ENCODE results near the gene MYO16.

MYO16 gene

DNA sequence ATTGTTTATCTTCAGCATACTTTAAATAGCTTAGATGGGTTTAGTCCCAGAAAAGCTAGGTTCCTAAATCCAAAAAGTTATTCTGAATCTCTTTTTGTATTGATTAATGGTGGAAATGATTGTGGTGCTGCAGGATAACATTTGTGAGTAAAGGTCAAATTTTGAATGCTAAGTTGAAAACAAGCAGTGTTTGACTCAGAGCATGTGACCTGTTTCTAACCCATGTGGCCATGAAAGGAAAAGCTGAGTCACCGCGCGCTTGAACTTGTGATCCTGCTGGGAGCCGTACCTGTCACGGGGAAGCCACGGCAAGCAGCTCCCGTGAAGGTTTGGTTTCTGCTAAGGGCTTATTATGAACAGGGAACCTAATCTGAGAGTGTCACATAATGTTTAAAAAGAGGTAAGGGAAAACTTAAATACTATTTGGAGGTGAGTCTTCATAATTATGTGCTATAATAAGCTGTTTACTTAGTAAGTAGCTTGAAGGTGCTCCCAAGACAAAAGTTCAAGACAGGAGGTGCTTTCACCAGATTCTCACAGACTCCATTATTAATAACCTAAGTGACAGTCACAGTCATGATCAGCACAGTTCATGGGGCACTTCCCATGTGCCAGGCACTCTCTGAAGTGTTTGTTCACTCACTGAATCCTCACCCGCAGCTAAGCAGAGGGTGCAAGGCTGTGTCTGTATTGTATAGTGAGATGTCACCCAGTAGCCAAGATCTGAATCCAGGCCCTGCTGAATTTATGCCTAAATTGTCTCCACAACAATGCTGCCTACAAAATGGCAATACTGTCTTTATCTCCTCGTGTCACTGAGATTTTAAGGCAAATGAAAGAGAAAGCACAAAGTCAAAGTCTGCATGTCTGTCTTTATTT is 286.5 kb downstream of the MYO16 start:
- H3K4me1 ChIP-seq (ENCODE audit: control insufficient read depth, insufficient read depth, low read length): peaks cover 22% of the 10 kb centered on the region
- peak overlapping the region; percentile 61 for H3K9ac ChIP-seq (ENCODE audit: low read length)
- H3K27me3 ChIP-seq (ENCODE audit: control insufficient read depth, insufficient read depth, low read length): no peaks in the 10 kb centered on the region
- H3K36me3 ChIP-seq (ENCODE audit: control insufficient read depth, insufficient read depth, low read length): no peaks in the 10 kb centered on the region
- H3K9me3 ChIP-seq (ENCODE audit: control insufficient read depth, low read length): no peaks in the 10 kb centered on the region
- peak overlapping the region; percentile 6 for H3K4me3 ChIP-seq (ENCODE audit: low read length)

DNA sequence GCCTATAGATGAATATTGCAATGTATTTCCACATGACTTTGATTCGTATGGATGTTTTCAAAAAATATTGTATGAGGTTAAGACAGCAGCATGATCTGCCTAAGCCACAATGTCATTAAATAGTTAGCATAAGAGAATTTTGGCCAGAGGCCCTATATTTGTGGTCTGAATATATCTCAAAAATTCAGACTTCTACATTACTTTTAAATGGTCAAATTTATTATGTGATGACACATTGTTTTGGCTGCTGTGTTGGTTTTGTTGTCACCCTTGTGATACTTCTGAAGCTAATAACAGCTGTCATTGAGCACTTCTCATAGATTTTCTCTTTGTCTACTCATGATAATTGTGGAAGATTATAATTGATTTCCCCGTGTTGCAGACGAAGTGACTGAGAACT is 288.2 kb downstream of the MYO16 start:
- no peaks in the 10 kb centered on the region for H3K9me3 ChIP-seq (ENCODE audit: control insufficient read depth, low read length)
- no peaks in the 10 kb centered on the region for H3K36me3 ChIP-seq (ENCODE audit: control insufficient read depth, insufficient read depth, low read length)
- no peaks in the 10 kb centered on the region for H3K27me3 ChIP-seq (ENCODE audit: control insufficient read depth, insufficient read depth, low read length)
- H3K4me1 ChIP-seq (ENCODE audit: control insufficient read depth, insufficient read depth, low read length): peaks cover 26% of the 10 kb centered on the region
- no peak overlapping the region for H3K4me3 ChIP-seq (ENCODE audit: low read length)
- no peak overlapping the region for H3K9ac ChIP-seq (ENCODE audit: low read length)

- H3K4me1 ChIP-seq (ENCODE audit: control insufficient read depth, insufficient read depth, low read length): peaks cover 26% of the 10 kb centered on the region
- no peak overlapping the region for H3K9ac ChIP-seq (ENCODE audit: low read length)
- H3K27me3 ChIP-seq (ENCODE audit: control insufficient read depth, insufficient read depth, low read length): no peaks in the 10 kb centered on the region
- H3K4me3 ChIP-seq (ENCODE audit: low read length): no peak overlapping the region
- H3K9me3 ChIP-seq (ENCODE audit: control insufficient read depth, low read length): no peaks in the 10 kb centered on the region
- H3K36me3 ChIP-seq (ENCODE audit: control insufficient read depth, insufficient read depth, low read length): no peaks in the 10 kb centered on the region
These were observed 289.9 kb downstream of the MYO16 start for GRCh38 chr13:108919036-108919907.

GRCh38 chr13:108920137-108920536 is 290.7 kb downstream of the MYO16 start:
- H3K27me3 ChIP-seq (ENCODE audit: control insufficient read depth, insufficient read depth, low read length): no peaks in the 10 kb centered on the region
- H3K36me3 ChIP-seq (ENCODE audit: control insufficient read depth, insufficient read depth, low read length): no peaks in the 10 kb centered on the region
- no peak overlapping the region for H3K4me3 ChIP-seq (ENCODE audit: low read length)
- no peaks in the 10 kb centered on the region for H3K9me3 ChIP-seq (ENCODE audit: control insufficient read depth, low read length)
- no peak overlapping the region for H3K9ac ChIP-seq (ENCODE audit: low read length)
- H3K4me1 ChIP-seq (ENCODE audit: control insufficient read depth, insufficient read depth, low read length): peaks cover 24% of the 10 kb centered on the region

DNA sequence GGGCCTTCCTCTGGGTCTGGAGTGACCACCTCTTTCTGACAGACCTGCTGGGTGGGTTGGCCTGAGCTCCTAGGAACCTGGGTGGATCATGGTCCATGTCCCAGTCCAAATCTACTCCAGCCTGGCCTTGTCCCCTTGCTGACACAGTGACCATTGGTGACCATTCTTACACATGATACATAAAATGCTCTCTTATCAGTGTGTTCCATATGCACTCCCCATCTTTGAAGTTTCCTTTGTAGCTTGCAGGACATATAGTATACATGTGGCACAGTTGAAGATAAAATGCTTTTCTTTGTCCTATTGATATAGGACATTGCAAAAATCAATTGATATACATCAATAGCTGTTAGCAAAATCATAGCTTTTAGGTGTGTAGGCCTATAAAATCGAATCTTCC is 291.8 kb downstream of the MYO16 start:
- no peak overlapping the region for H3K4me3 ChIP-seq (ENCODE audit: low read length)
- no peaks in the 10 kb centered on the region for H3K27me3 ChIP-seq (ENCODE audit: control insufficient read depth, insufficient read depth, low read length)
- peaks cover 16% of the 10 kb centered on the region for H3K4me1 ChIP-seq (ENCODE audit: control insufficient read depth, insufficient read depth, low read length)
- no peak overlapping the region for H3K9ac ChIP-seq (ENCODE audit: low read length)
- H3K9me3 ChIP-seq (ENCODE audit: control insufficient read depth, low read length): no peaks in the 10 kb centered on the region
- no peaks in the 10 kb centered on the region for H3K36me3 ChIP-seq (ENCODE audit: control insufficient read depth, insufficient read depth, low read length)

- Histone ChIP-seq H3K4me1 (ENCODE audit: control insufficient read depth, insufficient read depth, low read length) (peaks cover 12% of the 10 kb centered on the region), H3K4me3 (ENCODE audit: low read length) (no peak overlapping the region), H3K9me3 (ENCODE audit: control insufficient read depth, low read length) (no peaks in the 10 kb centered on the region), H3K36me3 (ENCODE audit: control insufficient read depth, insufficient read depth, low read length) (no peaks in the 10 kb centered on the region), H3K9ac (ENCODE audit: low read length) (no peak overlapping the region), H3K27me3 (ENCODE audit: control insufficient read depth, insufficient read depth, low read length) (no peaks in the 10 kb centered on the region)
These were observed 292.7 kb downstream of the MYO16 start for GRCh38 chr13:108922108-108922507.

GRCh38 chr13:108923386-108924047 is 294.1 kb downstream of the MYO16 start:
- no peaks in the 10 kb centered on the region for H3K27me3 ChIP-seq (ENCODE audit: control insufficient read depth, insufficient read depth, low read length)
- no peaks in the 10 kb centered on the region for H3K9me3 ChIP-seq (ENCODE audit: control insufficient read depth, low read length)
- H3K4me1 ChIP-seq (ENCODE audit: control insufficient read depth, insufficient read depth, low read length): peaks cover 12% of the 10 kb centered on the region
- no peak overlapping the region for H3K9ac ChIP-seq (ENCODE audit: low read length)
- H3K36me3 ChIP-seq (ENCODE audit: control insufficient read depth, insufficient read depth, low read length): no peaks in the 10 kb centered on the region
- no peak overlapping the region for H3K4me3 ChIP-seq (ENCODE audit: low read length)

- peaks cover 9% of the 10 kb centered on the region for H3K4me1 ChIP-seq (ENCODE audit: control insufficient read depth, insufficient read depth, low read length)
- no peak overlapping the region for H3K9ac ChIP-seq (ENCODE audit: low read length)
- no peaks in the 10 kb centered on the region for H3K36me3 ChIP-seq (ENCODE audit: control insufficient read depth, insufficient read depth, low read length)
- no peak overlapping the region for H3K4me3 ChIP-seq (ENCODE audit: low read length)
- H3K9me3 ChIP-seq (ENCODE audit: control insufficient read depth, low read length): no peaks in the 10 kb centered on the region
- H3K27me3 ChIP-seq (ENCODE audit: control insufficient read depth, insufficient read depth, low read length): no peaks in the 10 kb centered on the region
These were observed 294.7 kb downstream of the MYO16 start for GRCh38 chr13:108924134-108924533.

DNA sequence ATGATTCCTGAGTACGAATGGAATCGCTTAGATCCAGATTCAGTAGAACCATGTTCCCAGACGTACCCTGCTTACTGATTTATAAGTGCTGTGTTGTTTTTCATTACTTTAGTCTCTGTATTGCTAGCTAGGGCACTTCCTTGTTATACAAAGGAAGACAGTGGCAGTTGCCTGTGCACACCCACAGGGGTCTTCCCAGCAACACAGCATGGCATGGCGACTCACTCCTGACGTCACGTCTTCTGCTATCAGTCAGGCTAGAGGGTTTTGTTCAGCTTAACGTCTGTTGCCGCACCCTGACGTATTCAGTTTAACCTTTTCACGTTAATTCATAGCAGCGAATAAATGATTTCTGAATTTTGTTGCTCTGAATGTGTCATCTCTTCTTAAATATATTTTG is 295.1 kb downstream of the MYO16 start:
- H3K4me1 ChIP-seq (ENCODE audit: control insufficient read depth, insufficient read depth, low read length): peaks cover 5% of the 10 kb centered on the region
- no peaks in the 10 kb centered on the region for H3K27me3 ChIP-seq (ENCODE audit: control insufficient read depth, insufficient read depth, low read length)
- H3K9me3 ChIP-seq (ENCODE audit: control insufficient read depth, low read length): no peaks in the 10 kb centered on the region
- no peak overlapping the region for H3K9ac ChIP-seq (ENCODE audit: low read length)
- no peak overlapping the region for H3K4me3 ChIP-seq (ENCODE audit: low read length)
- H3K36me3 ChIP-seq (ENCODE audit: control insufficient read depth, insufficient read depth, low read length): no peaks in the 10 kb centered on the region

DNA sequence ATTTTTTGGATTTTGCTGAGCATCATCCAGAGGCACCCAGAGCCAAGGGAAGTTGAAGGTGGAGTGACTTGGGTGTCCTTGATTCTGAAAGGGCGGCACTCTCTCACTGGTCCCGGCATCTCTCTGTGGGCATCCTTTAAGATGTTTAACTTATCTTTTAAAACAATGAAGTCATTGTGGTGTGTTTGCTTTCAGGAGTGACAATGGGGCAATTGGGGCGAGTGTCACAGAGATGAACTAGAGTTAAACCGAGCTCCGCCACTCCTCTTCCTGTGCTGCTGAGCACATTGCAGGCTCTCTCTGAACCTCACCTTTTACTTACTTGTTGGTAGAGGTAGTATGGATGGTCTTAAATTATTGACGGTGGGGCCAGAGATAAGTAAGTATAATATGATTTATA is 295.7 kb downstream of the MYO16 start:
- Histone ChIP-seq H3K36me3 (ENCODE audit: control insufficient read depth, insufficient read depth, low read length) (no peaks in the 10 kb centered on the region), H3K4me3 (ENCODE audit: low read length) (no peak overlapping the region), H3K9me3 (ENCODE audit: control insufficient read depth, low read length) (no peaks in the 10 kb centered on the region)

GRCh38 chr13:108926862-108927261 is 297.5 kb downstream of the MYO16 start:
- no peak overlapping the region for H3K4me3 ChIP-seq (ENCODE audit: low read length)

More for the DNA sequence above, 295.7 kb downstream of the MYO16 start:
- Histone ChIP-seq H3K4me1 (ENCODE audit: control insufficient read depth, insufficient read depth, low read length) (peaks cover 5% of the 10 kb centered on the region), H3K27me3 (ENCODE audit: control insufficient read depth, insufficient read depth, low read length) (no peaks in the 10 kb centered on the region), H3K9ac (ENCODE audit: low read length) (no peak overlapping the region)

DNA sequence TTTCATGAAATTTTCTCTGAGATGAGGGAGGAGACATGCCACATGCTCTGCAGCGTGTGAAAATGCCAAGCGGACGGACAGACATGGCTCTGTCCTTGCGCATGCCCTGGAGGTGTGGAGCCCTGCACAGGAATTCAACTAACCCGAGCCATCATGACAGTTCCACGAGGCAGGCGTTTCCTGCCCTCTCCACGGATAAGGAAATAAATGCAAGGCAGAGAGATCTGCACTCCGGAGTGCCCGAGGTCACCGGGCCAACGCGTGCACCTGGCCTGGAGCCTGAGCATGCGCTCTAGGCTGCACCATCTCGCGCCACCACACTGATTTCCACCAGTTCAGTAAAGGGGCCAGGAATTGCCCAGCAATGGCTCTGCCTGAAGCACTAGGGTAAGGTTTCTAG is 298.2 kb downstream of the MYO16 start:
- Histone ChIP-seq H3K4me1 (ENCODE audit: control insufficient read depth, insufficient read depth, low read length) (no peaks in the 10 kb centered on the region), H3K4me3 (ENCODE audit: low read length) (no peak overlapping the region), H3K27me3 (ENCODE audit: control insufficient read depth, insufficient read depth, low read length) (no peaks in the 10 kb centered on the region), H3K36me3 (ENCODE audit: control insufficient read depth, insufficient read depth, low read length) (no peaks in the 10 kb centered on the region), H3K9ac (ENCODE audit: low read length) (no peak overlapping the region), H3K9me3 (ENCODE audit: control insufficient read depth, low read length) (no peaks in the 10 kb centered on the region)

More at GRCh38 chr13:108926862-108927261, 297.5 kb downstream of the MYO16 start:
- no peaks in the 10 kb centered on the region for H3K36me3 ChIP-seq (ENCODE audit: control insufficient read depth, insufficient read depth, low read length)
- peaks cover 2% of the 10 kb centered on the region for H3K4me1 ChIP-seq (ENCODE audit: control insufficient read depth, insufficient read depth, low read length)
- H3K27me3 ChIP-seq (ENCODE audit: control insufficient read depth, insufficient read depth, low read length): no peaks in the 10 kb centered on the region
- H3K9ac ChIP-seq (ENCODE audit: low read length): no peak overlapping the region
- no peaks in the 10 kb centered on the region for H3K9me3 ChIP-seq (ENCODE audit: control insufficient read depth, low read length)

Data from mucosa of stomach (tissue), 1 donor.